ENCODE data around the gene TLCD3A. TPM values are rescaled to one million over a fixed set of nuclear protein-coding genes. Genes with fewer than 3 reads are reported as not detected.
"Not testable (repeated sequence)": the region's sequence is repeated elsewhere in the genome, so short reads cannot be mapped to it uniquely, and the experiment has no call there.

The TLCD3A gene
- total RNA-seq, 2 experiments from 2014 or later: 6.9 to 8.4 TPM

- DNase-seq: no peak
- intact Hi-C loops (cut with micrococcal nuclease): loop anchor here (5.0 kb wide), 1 partner anchor 340 kb away; a partner anchor contains a TSS
- Mint-ChIP-seq H3K4me1 (ENCODE audit: low read depth) (peaks cover 35% of the 10 kb centered on the region), H3K4me3 (peak overlapping the region; percentile 97), H3K27ac (peak overlapping the region; percentile 87), H3K27me3 (no peaks in the 10 kb centered on the region), H3K36me3 (peaks cover 32% of the 10 kb centered on the region), H3K9me3 (peaks cover 9% of the 10 kb centered on the region)
- ChIA-PET CTCF (interaction anchor here (0.7 to 2.2 kb wide), 7 partner anchors 9 to 341 kb away, joined by 4 to 12 read pairs (median 5); partner anchors contain the start of genes GLOD4, MRM3 and TIMM22), POLR2A (interaction anchor here (3.5 kb wide), 1 partner anchor 29 kb away, joined by 12 read pairs; the partner anchor contains the start of genes GLOD4 and MRM3)
Observed at GRCh38 chr17:752620-753219, 20.3 kb downstream of the TLCD3A start.

GRCh38 chr17:753418-753817, 21.0 kb downstream of the TLCD3A start:
- CTCF ChIA-PET: interaction anchor here (1.3 to 2.2 kb wide), 2 partner anchors 23 to 243 kb away, joined by 4 to 9 read pairs; partner anchors contain the start of gene TIMM22
- H3K4me1 Mint-ChIP-seq (ENCODE audit: low read depth): peaks cover 30% of the 10 kb centered on the region
- DNase-seq: no peak
- peaks cover 9% of the 10 kb centered on the region for H3K9me3 Mint-ChIP-seq
- intact Hi-C loops (cut with micrococcal nuclease): loop anchor here (5.0 kb wide), 1 partner anchor 341 kb away; a partner anchor contains a TSS
- no peak overlapping the region for H3K27ac Mint-ChIP-seq
- POLR2A ChIA-PET: no interaction called here
- peak overlapping the region; percentile 15 for H3K4me3 Mint-ChIP-seq
- no peaks in the 10 kb centered on the region for H3K27me3 Mint-ChIP-seq
- H3K36me3 Mint-ChIP-seq: peaks cover 25% of the 10 kb centered on the region

- H3K4me1 Mint-ChIP-seq (ENCODE audit: low read depth): peaks cover 17% of the 10 kb centered on the region
- CTCF ChIA-PET: interaction anchor here (1.0 to 1.2 kb wide), 2 partner anchors 18 to 225 kb away, joined by 3 to 4 read pairs; no protein-coding TSS in a partner anchor
- intact Hi-C loops (cut with micrococcal nuclease); H3K4me3 Mint-ChIP-seq; H3K27me3 Mint-ChIP-seq; H3K27ac Mint-ChIP-seq; POLR2A ChIA-PET; H3K9me3 Mint-ChIP-seq; DNase-seq: not testable (repeated sequence)
- peaks cover 25% of the 10 kb centered on the region for H3K36me3 Mint-ChIP-seq
Observed at GRCh38 chr17:755319-755961, 23.0 kb downstream of the TLCD3A start.

GRCh38 chr17:756010-756567, 23.7 kb downstream of the TLCD3A start:
- Mint-ChIP-seq H3K4me1 (ENCODE audit: low read depth) (peaks cover 12% of the 10 kb centered on the region), H3K36me3 (peaks cover 29% of the 10 kb centered on the region)
- H3K27me3 Mint-ChIP-seq; H3K27ac Mint-ChIP-seq; H3K4me3 Mint-ChIP-seq; DNase-seq; POLR2A ChIA-PET; intact Hi-C loops (cut with micrococcal nuclease); H3K9me3 Mint-ChIP-seq: not testable (repeated sequence)
- CTCF ChIA-PET: interaction anchor here (1.0 kb wide), 1 partner anchor 225 kb away, joined by 3 read pairs; no protein-coding TSS in a partner anchor

- ChIA-PET CTCF (no interaction called here), POLR2A (no interaction called here)
- Mint-ChIP-seq H3K27ac (no peak overlapping the region), H3K4me3 (no peak overlapping the region), H3K4me1 (ENCODE audit: low read depth) (no peaks in the 10 kb centered on the region), H3K9me3 (peaks cover 9% of the 10 kb centered on the region), H3K36me3 (peaks cover 34% of the 10 kb centered on the region), H3K27me3 (no peaks in the 10 kb centered on the region)
- intact Hi-C loops (cut with micrococcal nuclease): no loop called here
- no peak for DNase-seq
Observed at GRCh38 chr17:759964-760363, 27.6 kb downstream of the TLCD3A start.

GRCh38 chr17:760371-760770, 28.0 kb downstream of the TLCD3A start:
- no peaks in the 10 kb centered on the region for H3K4me1 Mint-ChIP-seq (ENCODE audit: low read depth)
- no peak for DNase-seq
- no peak overlapping the region for H3K4me3 Mint-ChIP-seq
- CTCF ChIA-PET: no interaction called here
- peaks cover 32% of the 10 kb centered on the region for H3K36me3 Mint-ChIP-seq
- H3K9me3 Mint-ChIP-seq: peaks cover 5% of the 10 kb centered on the region
- intact Hi-C loops (cut with micrococcal nuclease): no loop called here
- POLR2A ChIA-PET: no interaction called here
- H3K27me3 Mint-ChIP-seq: no peaks in the 10 kb centered on the region
- no peak overlapping the region for H3K27ac Mint-ChIP-seq

- Mint-ChIP-seq H3K4me3 (no peak overlapping the region), H3K9me3 (no peaks in the 10 kb centered on the region), H3K27me3 (no peaks in the 10 kb centered on the region), H3K27ac (no peak overlapping the region), H3K36me3 (peaks cover 34% of the 10 kb centered on the region), H3K4me1 (ENCODE audit: low read depth) (no peaks in the 10 kb centered on the region)
- no peak for DNase-seq
- intact Hi-C loops (cut with micrococcal nuclease): no loop called here
- CTCF ChIA-PET: no interaction called here
- POLR2A ChIA-PET: no interaction called here
Observed at GRCh38 chr17:767076-767475, 34.7 kb downstream of the TLCD3A start.

GRCh38 chr17:773016-773415, 40.6 kb downstream of the TLCD3A start:
- Mint-ChIP-seq H3K27ac (peak overlapping the region; percentile 90), H3K4me3 (no peak overlapping the region), H3K36me3 (peaks cover 62% of the 10 kb centered on the region), H3K4me1 (ENCODE audit: low read depth) (peaks cover 22% of the 10 kb centered on the region), H3K9me3 (no peaks in the 10 kb centered on the region), H3K27me3 (no peaks in the 10 kb centered on the region)
- intact Hi-C loops (cut with micrococcal nuclease): no loop called here
- POLR2A ChIA-PET: interaction anchor here (1.3 kb wide), 1 partner anchor 9 kb away, joined by 7 read pairs; the partner anchor contains the start of genes GLOD4 and MRM3
- CTCF ChIA-PET: interaction anchor here (1.5 kb wide), 1 partner anchor 18 kb away, joined by 4 read pairs; no protein-coding TSS in a partner anchor
- no peak for DNase-seq

- peak; percentile 30 for DNase-seq
- H3K9me3 Mint-ChIP-seq: no peaks in the 10 kb centered on the region
- peak overlapping the region; percentile 90 for H3K27ac Mint-ChIP-seq
- H3K4me1 Mint-ChIP-seq (ENCODE audit: low read depth): peaks cover 22% of the 10 kb centered on the region
- intact Hi-C loops (cut with micrococcal nuclease): no loop called here
- H3K27me3 Mint-ChIP-seq: no peaks in the 10 kb centered on the region
- ChIA-PET POLR2A (interaction anchor here (1.3 kb wide), 1 partner anchor 8 kb away, joined by 7 read pairs; the partner anchor contains the start of genes GLOD4 and MRM3), CTCF (interaction anchor here (0.6 to 1.5 kb wide), 4 partner anchors 10 to 207 kb away, joined by 3 to 5 read pairs (median 4); partner anchors contain the start of gene GEMIN4)
- H3K4me3 Mint-ChIP-seq: peak overlapping the region; percentile 20
- H3K36me3 Mint-ChIP-seq: peaks cover 66% of the 10 kb centered on the region
Observed at GRCh38 chr17:773467-774312, 41.3 kb downstream of the TLCD3A start.

GRCh38 chr17:774313-774584, 41.9 kb downstream of the TLCD3A start:
- no peak for DNase-seq
- peaks cover 22% of the 10 kb centered on the region for H3K4me1 Mint-ChIP-seq (ENCODE audit: low read depth)
- H3K27ac Mint-ChIP-seq: peak overlapping the region; percentile 90
- H3K9me3 Mint-ChIP-seq: no peaks in the 10 kb centered on the region
- ChIA-PET POLR2A (interaction anchor here (1.3 kb wide), 1 partner anchor 8 kb away, joined by 7 read pairs; the partner anchor contains the start of genes GLOD4 and MRM3), CTCF (interaction anchor here (0.6 to 1.5 kb wide), 4 partner anchors 10 to 207 kb away, joined by 3 to 5 read pairs (median 4); partner anchors contain the start of gene GEMIN4)
- H3K4me3 Mint-ChIP-seq: no peak overlapping the region
- peaks cover 64% of the 10 kb centered on the region for H3K36me3 Mint-ChIP-seq
- no peaks in the 10 kb centered on the region for H3K27me3 Mint-ChIP-seq
- intact Hi-C loops (cut with micrococcal nuclease): no loop called here

- Mint-ChIP-seq H3K36me3 (peaks cover 51% of the 10 kb centered on the region), H3K4me1 (ENCODE audit: low read depth) (peaks cover 30% of the 10 kb centered on the region), H3K27me3 (no peaks in the 10 kb centered on the region), H3K27ac (no peak overlapping the region), H3K9me3 (no peaks in the 10 kb centered on the region), H3K4me3 (no peak overlapping the region)
- DNase-seq: no peak
- intact Hi-C loops (cut with micrococcal nuclease): no loop called here
- POLR2A ChIA-PET: no interaction called here
- CTCF ChIA-PET: interaction anchor here (0.6 kb wide), 2 partner anchors 10 to 623 kb away, joined by 3 read pairs; no protein-coding TSS in a partner anchor
Observed at GRCh38 chr17:778096-778495, 45.7 kb downstream of the TLCD3A start.

Data from activated CD4-positive, alpha-beta memory T cell treated with anti-CD3 and anti-CD28 coated beads for 36 hours (primary cell).